HG03175 (cell line): ENCODE measurements around the gene KIAA1328.
"Not testable (repeated sequence)": the region's sequence is repeated elsewhere in the genome, so short reads cannot be mapped to it uniquely, and the experiment has no call there.

Experiments used
- ATAC-seq: cut with Tn5 transposase; IDR thresholded peaks from one replicate; pipeline ENCODE4 v1.9.1; 2021; ENCODE audit warnings: mild to moderate bottlenecking, moderate library complexity; ENCODE audit not compliant: unreplicated experiment

KIAA1328 gene

DNA sequence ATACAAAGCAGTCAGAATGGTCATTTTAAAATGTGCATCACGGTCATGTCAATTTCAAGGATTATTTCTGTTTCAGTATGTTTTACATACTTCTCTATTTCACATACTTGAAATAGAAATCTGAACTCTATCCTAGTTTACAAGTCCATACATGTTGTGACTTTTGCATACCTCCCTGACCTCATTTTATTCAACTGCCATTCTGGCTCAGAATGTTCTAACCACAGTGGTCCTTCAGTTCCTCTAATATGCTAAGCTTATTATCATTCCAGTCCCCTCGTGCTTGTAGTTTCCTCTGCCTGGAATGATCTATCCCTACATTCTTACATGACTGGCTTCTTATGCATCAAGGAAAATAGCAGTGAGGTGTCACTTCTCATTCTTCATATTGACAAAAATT lies 295.6 kb downstream of the KIAA1328 start:
- ATAC-seq, result peak; percentile 49

DNA sequence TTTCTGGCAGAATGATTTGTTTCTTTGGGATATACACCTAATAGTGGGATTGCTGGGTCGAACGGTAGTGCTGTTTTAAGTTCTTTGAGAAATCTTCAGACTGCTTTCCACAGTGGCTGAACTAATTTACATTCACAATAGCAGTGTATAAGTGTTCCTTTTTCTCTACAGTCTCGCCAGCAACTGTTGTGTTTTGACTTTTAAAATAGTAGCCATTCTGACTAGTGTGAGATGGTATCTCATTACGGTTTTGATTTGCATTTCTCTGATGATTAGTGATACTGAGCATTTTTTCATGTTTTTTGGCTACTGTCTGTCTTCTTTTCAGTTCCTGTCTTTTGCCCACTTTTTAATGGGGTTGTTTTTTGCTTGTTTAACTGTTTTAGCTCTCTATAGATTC lies 306.2 kb downstream of the KIAA1328 start:
- ATAC-seq, result no peak

DNA sequence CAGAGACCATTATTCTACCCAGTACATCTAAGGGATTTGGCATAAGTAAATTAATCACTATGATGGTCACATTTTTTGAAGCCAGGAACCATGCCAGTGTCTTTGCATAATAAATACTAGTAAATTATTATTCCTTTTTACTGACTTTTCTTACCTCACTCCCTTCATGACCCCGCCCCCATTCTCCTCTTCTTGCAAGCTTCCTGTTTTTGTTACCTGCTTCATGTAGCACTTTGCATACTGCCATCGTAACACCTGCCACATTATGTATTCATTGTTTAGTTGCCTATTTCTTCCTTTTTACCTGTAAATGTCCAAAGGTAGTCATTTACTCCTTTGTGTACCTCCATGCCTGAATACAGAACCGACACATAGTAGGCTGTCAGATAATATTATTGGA lies 309.5 kb downstream of the KIAA1328 start:
- ATAC-seq, result no peak

DNA sequence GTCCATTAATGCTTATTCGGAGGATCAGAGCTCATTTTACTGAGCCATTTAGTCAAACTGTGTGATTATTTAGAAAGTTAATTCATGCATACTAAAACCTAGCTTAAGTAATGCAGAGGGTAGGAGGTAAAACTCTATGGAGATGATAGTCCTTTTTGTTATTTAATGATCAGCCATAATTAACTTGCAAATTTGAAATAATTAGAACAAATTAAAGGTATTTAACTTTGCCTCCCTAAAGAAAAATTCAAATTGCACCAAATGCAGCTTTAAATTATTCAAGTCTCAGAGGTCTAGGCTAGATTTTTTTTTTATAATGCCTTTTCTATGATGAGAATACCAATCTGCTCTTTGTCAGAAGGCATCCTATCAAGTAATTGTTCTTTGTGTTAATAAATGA lies 310.9 kb downstream of the KIAA1328 start:
- ATAC-seq, result no peak

DNA sequence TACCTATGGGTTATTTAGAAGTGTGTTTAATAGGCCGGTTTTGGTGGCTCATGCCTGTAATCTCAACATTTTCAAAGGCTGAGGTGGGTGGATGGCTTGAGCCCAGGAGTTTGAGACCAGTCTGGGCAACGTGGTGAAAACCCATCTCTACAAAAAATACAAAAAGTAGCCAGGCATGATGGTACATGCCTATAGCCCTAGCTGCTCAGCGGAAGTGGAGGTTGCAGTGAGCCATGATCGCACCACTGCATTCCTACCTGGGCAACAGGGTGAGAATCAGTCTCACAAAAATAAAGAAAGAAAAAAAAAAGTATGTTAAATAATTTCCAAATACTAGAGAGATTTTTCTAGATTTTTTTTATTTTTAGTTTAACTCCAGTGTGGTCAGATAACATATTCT lies 316.0 kb downstream of the KIAA1328 start:
- no peak for ATAC-seq

DNA sequence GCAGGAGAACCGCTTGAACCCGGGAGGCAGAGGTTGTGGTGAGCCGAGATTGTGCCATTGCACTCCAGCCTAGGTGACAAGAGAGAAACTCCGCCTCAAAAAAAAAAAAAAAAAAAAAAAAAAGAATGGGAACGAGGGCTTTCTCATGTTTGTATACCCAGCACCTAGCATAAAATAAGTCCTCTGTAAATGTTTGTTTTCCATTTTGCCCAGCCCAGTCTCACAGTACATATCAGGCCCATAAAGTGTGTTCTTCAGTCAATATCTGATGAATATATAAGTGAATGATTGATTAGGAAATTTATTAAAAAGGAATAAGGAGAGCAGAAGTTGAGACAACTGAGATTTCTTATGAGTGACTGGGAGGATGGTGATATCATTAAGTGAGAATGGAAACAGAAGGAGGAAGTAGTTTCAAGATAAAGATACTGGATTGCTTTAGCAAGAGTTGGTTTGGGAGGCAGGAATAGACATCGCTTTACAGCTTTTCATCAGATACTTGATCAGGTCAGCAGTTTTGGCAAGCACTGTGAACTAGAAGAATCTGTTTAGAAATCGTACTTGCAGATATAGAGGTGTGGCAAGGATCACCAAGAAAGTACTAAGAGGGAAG lies 327.5 kb downstream of the KIAA1328 start:
- no peak for ATAC-seq

DNA sequence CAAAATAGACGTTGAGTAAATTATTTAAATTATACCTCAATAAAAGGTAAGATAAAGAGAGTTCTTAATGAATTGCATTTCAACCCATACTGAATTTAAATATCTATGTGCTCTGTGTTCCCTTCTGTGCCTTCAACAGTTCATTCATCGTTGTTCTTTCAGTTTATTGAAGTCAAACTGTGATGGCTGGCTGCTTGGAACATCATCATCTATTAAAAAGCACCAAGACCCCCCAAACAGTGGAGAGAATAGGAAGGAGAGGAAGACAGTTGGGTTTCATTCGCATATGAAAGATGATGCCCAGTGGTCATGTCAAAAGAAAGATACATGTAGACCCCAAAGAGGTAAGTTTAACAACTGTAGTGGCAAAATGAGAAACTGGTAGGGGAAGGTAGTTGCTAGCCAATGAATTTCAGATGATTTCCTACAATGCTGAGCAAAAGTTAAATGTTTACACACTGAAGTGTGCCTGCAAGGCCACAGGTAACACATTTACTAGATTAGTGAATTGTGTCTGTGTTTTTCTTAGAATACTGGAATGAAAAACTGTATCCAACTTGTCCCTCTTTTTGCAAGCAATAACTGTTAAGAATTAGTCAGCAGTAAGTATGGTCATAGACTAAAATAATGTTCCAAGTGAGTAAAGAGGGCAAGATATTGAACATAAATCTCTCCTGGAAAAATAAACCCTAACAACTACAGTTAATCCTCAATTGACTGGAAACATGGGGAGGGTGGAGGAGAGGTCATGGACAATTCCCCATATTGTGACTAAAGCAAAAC lies 331.3 kb downstream of the KIAA1328 start:
- ATAC-seq, result no peak

DNA sequence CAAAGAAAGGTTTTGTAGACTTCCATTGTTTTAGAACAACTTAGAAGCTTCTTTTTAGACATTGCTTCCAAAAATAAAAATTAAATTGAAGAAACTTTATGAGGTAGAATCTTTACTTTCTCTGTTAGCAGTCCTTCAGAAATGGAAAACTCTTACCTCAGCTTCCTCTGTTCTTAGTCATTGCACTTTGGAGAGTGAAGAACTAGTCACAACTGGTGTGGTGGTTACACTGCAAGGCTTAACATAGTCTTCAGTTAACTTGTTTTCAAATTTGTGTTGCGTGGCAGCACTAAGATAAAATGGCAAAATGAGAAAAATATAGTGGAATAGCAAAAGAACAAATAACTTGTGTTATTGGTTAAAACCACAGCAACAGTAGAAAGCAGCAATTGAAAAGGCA lies 332.6 kb downstream of the KIAA1328 start:
- ATAC-seq, result no peak

DNA sequence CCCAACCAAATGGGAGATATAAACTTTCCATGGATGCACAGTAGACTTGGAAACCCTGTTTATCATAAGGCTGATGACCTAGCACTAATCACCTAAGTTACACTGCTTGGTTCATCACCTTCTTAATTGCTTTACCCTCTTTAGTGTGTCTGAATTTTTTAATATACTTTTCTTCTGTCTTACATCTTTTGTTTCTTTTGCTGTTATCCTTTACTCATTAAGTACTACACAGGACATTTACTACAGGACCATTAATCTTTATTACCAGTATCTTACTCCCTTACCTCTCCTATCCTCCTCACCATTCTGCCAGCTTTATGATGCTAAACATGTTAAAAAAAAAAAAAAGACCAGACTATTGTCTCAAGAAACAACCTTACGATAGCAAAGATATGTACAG lies 333.6 kb downstream of the KIAA1328 start:
- ATAC-seq, result no peak

DNA sequence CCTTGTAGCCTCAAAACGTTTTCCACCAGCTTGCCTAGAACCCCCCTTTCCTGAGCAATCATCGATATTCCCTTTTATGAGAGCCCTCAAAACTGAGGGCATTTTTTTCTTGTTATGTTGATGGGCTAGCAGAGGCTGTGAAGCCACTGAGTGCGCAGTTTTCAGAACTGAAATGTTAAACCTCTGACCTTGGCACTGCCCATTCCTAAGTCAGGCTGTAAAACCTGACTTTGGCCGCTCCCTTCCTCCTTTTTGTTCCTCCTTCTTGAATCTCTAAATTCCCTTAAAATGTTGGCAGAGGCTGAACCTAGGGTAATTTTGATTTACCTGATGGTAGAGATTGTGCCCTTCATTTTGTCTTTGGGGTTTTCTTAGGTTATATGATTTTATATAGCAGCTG lies 334.2 kb downstream of the KIAA1328 start:
- no peak for ATAC-seq

DNA sequence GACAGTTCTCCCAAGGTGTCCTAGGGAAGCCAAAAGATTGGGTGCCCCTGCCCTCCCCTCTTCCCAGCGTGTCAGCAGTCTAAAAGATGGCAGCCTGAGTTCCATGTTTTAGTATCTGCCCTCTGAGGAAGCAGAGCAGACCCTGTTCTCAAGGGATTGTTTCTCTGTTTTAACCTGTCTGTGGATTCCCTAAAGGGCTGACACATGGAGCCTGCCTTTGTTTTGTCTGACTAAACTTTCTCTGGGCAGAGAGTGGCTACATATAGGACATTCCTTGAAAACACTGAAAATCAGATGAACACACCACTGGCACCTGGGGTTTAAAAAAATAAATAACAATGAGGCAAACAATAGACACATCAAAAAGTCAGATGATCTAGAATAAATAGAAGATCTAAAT lies 337.6 kb downstream of the KIAA1328 start:
- no peak for ATAC-seq

DNA sequence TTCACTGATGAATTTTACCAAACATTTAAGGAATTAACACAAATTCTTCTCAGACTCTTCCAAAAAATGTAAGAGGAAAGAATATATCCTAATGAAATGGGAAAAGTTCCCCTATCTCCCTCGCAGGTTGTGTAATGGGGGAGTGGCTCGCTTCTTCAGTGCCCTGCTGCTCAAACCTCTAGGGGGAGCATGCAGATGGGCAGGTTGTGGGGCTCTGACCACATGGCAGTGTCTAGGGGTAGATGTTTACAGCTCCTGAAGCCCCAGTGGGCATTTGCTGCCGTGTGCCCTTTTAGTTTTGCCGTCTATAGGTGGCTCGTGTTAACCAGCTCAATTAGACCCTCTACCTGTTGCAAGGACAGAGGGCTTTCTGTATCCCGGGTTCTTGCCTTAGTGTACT lies 338.0 kb downstream of the KIAA1328 start:
- ATAC-seq, result not testable (repeated sequence)

DNA sequence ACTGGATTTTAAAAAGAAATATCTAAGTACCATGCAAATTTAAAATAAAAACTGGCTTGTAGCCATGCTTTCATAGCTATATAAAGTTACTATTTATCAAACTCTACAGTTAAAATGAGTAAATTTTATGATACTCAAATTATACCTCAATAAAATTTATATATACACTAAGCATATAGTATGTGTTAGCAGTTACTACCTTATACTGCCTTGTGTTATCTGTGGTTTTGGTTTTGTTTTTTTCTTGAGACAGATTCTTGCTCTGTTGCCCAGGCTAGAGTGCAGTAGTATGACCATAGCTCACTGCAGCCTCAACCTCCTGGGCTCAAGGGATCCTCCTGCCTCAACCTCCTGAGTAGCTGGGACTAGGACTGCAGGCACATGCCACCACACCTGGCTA lies 342.1 kb downstream of the KIAA1328 start:
- ATAC-seq, result no peak

DNA sequence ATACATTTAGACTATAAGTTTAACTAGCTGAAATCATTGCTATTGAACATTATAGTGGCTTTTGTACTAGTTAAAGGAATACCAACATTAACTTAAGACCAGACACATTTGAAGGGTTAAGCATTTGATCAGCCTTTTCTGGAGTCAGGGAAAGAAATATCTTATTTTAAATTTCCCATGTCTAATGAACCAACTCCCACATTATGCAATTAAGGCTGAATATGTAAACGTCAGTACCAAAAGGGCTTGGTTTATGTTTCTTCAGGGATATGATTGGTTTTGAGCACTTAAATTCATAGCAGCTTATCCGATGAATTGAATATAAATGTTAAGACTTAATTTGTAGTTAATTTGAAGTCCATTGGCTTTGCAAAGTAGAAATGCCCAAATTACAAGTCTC lies 344.5 kb downstream of the KIAA1328 start:
- no peak for ATAC-seq

DNA sequence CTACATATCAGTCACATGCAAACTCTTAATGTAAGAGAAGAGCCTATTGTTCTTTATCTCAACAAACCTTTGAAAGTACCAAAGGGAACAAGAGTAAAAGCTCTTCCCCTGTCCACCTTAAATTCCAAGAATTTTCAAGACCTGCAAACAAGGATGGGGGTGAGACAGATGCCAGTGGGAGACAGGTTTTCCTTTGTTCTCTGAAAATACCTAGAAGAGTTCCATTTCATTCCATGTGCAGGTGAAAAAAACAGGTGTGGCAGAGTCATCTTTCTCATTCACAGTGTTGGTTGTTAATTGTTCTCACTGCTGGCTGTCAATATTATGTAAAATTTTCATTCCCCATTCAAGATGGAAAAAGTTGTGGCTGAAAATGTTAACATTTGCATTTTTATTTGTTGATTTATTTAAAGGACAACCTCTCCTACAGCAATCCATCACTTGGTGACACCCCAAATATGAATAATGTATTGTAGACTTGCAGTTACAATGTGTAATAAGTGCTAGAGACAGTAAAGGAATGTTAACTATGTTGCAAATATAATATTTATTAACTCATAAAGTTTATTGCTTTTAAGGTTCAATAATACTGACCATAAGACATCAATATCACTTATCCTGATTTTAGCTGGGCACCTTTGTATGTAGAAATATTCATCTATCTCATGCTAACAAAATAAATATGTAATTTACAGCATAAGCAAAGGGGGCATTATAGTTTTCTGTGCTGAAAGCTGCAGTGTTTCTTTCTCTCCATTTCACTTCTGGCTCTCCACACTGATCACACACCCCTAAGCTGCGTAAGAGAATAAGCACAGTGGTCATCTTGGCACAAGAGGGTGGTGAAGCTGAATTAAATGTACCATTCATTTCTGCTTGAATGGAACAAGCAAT lies 347.0 kb downstream of the KIAA1328 start:
- no peak for ATAC-seq

DNA sequence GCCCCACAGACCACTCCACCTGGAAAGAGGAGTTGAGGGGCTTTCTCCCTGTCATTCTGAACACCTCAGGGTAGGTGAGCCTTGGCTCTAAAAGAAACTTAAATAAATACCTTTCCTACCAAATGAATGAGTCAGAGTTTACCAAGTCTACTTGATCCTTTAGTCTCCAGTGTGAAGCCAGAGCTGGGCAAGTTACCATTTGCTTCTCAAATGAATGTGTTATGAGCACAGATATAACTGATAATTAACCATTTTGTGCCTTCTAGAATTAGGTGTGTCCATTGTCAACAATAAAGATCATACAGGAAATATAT lies 347.7 kb downstream of the KIAA1328 start:
- ATAC-seq, result no peak

DNA sequence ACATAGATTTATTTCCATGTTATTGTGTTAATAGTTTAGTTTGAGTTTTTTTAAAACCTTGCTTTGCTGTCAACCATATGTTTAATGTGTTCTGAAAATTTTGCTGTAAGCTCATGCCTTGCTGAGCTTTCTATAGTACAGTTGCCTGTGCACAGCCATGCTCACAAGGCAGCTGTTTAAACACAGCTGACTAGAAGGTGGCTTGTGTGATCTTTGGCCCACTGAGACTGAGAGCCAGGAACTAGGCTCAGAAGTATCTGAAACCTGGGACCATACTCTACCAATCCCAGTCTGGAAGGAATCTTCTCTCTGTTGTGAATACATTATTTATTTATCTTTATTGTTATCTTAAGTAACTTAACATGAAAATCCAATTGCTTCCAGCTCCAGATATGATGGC lies 350.5 kb downstream of the KIAA1328 start:
- no peak for ATAC-seq

DNA sequence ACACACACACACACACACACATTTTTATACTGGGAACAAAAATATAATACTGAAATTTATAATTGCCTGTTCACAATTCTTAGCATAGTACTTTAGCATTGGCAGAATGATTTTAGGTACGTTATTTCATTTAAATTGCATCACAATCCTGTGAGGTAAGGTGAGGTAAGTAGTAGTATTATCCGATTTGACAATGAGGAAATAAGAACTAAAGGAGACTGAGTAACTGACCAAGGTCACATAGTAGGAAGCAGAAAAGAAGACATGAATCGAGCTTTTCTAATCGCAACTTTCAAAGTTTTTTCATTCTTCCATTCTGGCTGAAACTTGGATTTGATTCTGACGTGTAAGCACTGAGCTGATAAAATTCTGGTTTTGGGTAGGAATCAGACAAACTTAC lies 351.2 kb downstream of the KIAA1328 start:
- ATAC-seq, result no peak

DNA sequence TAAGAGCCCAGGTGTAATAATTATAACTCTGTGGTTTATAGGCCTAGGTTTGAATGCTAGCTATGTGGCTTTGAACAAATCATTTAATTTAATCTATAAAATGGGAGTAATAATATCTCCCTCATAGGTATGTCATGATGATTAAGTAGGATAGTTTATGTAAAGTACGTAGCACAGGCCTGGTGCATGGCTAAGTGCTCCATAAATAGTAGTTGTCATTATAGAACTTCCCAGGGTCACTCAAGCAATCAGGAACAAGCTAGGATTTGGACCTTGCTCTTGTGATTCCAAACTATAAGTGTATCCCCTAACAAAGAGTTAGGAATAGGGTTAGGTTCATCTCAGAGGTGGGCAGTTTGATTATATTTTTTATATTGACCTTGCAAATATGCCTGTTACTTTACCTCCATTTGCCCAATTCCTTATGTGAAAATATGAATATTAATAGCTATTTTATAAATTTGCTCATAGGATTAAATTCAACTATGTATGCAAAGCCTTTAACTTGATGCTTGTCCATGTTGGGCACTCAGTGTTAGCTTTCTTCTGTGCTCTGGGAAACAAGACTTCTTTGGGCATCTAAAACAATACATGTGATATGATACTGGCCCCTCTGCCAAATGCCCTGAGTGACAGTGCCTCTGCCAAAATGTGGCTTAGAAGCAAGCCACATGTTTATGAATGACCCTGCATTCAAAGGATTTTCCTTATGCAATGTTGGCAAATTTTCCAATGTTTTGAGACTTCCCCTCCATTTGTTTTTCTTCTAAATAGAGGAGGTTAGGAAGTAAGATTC lies 353.6 kb downstream of the KIAA1328 start:
- no peak for ATAC-seq

DNA sequence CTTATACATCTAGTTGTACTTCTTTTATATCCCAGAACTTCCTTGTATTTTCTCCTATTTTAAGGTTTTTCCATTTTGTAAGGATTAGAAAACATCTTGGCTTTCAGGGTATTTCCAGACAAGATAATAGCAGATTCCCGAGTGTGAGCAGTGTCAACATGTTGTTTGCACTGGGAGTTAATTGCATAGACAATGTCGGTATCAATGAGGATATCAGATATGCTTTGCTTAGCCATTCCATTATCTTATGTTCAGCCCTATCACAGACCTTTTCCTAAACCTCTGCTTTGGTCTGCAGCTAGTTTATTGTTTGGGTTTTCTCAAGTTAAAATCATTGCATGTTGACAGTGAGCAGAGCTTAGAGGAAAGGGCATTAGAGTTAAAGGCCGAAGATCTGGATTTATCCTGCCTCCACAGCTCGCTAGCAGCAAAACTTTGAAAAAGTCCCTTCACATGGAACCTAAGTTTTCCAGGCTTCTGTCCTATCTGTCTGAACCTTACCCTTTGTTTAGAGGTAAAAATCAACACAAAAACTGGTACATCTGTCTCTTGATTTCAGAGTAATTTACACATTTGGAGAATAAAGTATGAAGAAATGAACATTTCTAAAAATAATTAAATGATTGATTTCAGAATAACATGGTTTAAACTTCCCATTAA lies 355.4 kb downstream of the KIAA1328 start:
- no peak for ATAC-seq
